NCI-H2107 treated with DMSO at 0.1 percent for 48 hours (cell line): ENCODE measurements around the gene KRT6C.

Experiments used
- DNase-seq: peaks from one replicate; lab custom pipeline; 2025; ENCODE audit not compliant: unreplicated experiment; lab: John Stamatoyannopoulos, UW

The KRT6C gene

GRCh38 chr12:52473768-52474167 lies at the start of gene KRT6C:
Gene KRT6C, minus strand, starts transcription at chr12:52473805. Its CDS starts 68 bp downstream, at chr12:52473737.
- DNase-seq, result no peak

- DNase-seq, result no peak
Observed at GRCh38 chr12:52522346-52523011, 48.9 kb upstream of the KRT6C start.

- no peak for DNase-seq
Observed at GRCh38 chr12:52521568-52522266, 48.1 kb upstream of the KRT6C start.

GRCh38 chr12:52521175-52521567 lies 47.6 kb upstream of the KRT6C start:
- DNase-seq, result no peak

DNA sequence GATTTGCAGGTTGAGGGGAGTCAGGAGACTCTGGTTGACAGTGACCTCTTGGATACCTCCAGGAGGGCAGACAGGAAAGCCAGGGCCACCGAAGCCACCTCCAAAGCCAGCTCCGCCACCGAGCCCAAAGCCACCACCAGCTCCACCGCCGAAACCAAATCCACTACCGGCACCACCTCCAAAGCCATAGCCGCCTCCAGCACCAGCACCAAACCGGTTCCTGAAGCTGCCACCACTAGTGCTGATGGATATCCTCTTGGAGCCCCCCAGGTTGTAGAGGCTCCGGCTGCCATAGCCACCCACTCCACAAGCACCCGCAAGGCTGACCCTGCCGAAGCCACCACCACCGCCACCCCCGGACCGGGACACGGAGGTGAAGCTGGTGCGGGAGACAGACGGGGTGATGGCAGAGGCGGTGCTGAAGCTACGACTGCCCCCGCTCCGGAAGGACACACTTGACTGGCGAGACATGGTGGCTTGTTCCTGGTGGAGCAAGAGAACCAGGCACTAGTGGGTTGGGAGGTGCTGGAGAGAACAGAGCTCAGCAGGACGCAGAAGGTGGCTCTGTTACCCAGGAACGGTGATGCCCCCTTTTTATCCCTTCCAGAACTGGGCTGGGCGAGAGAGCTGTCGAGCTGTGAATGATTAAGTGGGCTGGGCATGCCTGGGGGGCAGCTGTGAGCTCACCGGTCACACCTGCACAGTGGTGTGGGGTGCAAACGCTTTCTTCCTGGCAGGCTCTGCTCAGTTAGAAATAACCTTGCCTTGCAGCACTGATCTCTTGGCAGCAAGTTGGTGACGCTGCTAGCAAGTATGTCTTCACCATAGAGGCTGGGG lies 46.4 kb upstream of the KRT6C start, which contains the start of gene KRT5:
Gene KRT5, minus strand, starts transcription at position 569 of the 837 bp plus-strand sequence. Its CDS starts 98 bp downstream, at position 471.
- no peak for DNase-seq

GRCh38 chr12:52519387-52519703 lies 45.7 kb upstream of the KRT6C start:
- no peak for DNase-seq

- DNase-seq, result no peak
Observed at GRCh38 chr12:52518574-52519386, 45.2 kb upstream of the KRT6C start.

GRCh38 chr12:52517888-52518287 lies 44.3 kb upstream of the KRT6C start:
- DNase-seq, result no peak

DNA sequence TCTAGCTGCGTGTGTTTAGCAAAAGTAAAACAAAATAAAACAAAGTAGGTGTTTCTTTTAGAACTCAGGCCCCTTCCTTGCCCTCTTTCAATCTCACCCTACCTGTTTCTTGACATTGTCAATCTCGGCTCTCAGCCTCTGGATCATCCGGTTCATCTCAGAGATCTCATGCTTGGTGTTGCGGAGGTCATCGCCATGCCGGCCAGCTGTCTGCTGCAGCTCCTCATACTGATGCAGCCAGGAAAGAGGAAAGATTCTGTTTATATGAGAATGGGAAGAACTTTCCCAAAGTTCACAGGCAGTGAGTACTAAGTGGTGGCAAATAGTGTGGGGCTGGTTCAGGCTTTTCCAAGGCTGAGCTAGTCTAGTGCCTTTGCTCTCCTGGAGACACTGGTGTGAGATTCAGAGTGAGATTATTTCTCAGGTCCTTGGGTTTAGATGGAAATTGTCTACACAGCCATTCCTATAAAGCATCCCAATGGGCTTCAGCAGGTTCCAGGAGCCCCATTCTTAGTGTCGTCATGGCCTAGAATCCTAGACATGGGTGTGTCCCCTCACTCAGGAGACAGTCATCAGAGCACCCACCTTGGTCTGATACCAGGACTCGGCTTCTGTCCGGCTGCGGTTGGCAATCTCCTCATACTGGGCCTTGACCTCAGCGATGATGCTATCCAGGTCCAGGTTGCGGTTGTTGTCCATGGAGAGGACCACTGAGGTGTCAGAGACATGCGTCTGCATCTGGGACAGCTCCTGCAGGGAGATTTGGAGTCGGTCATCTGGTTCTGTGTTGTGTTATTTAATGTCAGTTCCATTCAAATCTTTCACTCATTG lies 43.6 kb upstream of the KRT6C start:
- no peak for DNase-seq

- no peak for DNase-seq
Observed at GRCh38 chr12:52515927-52516831, 42.6 kb upstream of the KRT6C start.

DNA sequence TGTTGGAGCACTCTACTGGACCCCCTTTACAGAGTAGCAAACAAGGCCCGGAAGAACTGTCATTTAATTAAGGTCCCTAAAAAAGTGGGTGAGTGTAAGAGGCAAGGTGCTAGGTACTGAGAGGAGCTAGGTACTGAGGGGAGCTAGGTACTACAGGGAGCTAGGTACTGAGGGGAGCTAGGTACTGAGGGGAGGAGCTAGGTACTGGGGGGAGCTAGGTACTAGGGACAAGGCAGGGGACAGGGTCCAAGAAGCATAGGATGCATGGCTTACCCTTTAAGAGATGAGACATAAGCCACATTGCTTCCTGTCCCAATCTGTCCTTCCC lies 41.7 kb upstream of the KRT6C start:
- DNase-seq, result no peak

- DNase-seq, result no peak
Observed at GRCh38 chr12:52514471-52515318, 41.1 kb upstream of the KRT6C start.

DNA sequence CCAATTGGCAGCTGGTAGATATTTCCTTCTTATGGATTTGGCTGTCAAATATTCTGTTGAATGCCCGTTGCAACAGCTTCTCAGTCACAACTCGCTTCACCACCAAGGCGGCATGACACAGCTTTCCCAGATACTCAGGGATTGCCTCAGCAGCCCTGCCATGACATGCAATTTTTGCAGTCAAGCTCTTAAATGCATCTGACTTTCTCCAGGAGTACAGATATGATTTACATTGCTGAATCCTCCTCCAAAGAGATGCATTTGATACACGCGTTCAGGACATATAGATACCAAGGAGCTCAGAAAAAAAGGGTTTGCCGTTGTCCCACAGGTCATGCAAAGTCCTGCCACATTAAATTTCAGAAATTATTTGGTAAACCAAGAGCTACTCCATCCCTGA lies 40.1 kb upstream of the KRT6C start:
- DNase-seq, result no peak

- DNase-seq, result no peak
Observed at GRCh38 chr12:52508211-52508610, 34.6 kb upstream of the KRT6C start.

DNA sequence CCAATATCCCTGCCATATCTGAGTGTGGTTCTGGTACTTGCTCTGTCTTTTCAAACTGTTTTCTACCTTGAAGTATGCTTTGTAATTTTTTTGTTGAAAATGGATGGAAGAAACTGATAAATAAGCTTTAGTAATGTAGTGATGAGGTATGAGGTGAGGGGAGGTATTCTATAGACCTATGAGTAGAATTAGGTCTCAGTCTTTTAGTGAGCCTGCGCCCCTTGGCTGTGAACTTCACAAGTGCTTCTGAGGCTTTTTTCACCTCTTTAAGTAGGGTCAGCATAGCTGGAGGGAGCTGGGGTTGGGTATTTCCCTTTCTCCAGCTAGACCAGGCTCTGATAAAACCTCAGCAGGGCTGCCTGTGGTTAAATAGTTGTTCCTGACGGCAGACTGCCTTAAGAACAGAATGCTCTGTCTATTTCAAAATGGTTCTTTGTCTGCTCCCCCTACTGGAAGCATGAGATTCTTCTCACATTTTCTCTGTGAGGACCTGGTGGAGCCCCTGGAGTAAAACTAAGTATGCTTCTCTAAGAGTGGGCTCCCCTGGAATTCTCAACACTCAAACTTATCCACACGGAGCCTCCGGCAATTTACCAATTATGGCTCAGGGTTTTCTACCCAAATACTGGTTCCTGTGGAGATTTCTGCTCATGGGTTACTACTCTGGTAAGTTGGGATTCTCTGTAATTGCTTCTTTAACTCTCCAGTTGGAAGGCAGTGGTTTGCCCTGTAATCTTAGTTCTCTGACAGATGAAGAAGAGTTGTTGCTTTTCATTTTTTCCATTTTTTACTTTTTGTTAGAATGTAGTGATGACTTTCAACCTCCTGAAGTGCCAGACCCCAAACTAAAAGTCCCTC lies 33.5 kb upstream of the KRT6C start:
- peak; percentile 52 for DNase-seq

GRCh38 chr12:52502877-52503276 lies 29.3 kb upstream of the KRT6C start:
- no peak for DNase-seq

GRCh38 chr12:52501490-52501889 lies 27.9 kb upstream of the KRT6C start:
- DNase-seq, result no peak
